ENCODE data around the gene SLC39A11.

The SLC39A11 gene

GRCh38 chr17:73111386-73111785, 18.9 kb upstream of the SLC39A11 start:
- DNase-seq (ENCODE audit: low read depth), result no peak
- TF ChIP-seq CTCF (conservative IDR thresholded peaks at IDR 0.05; ENCODE audit: low read length), result no peak
- H3K4me3 ChIP-seq (ENCODE audit: low read length), result no peak overlapping the region

- DNase-seq (ENCODE audit: low read depth), result no peak
- H3K4me3 ChIP-seq (ENCODE audit: low read length), result no peak overlapping the region
- TF ChIP-seq CTCF (conservative IDR thresholded peaks at IDR 0.05; ENCODE audit: low read length), result no peak
Observed at GRCh38 chr17:73107191-73107590, 14.7 kb upstream of the SLC39A11 start.

- no peak for TF ChIP-seq CTCF (conservative IDR thresholded peaks at IDR 0.05; ENCODE audit: low read length)
- no peak for DNase-seq (ENCODE audit: low read depth)
- no peak overlapping the region for H3K4me3 ChIP-seq (ENCODE audit: low read length)
Observed at GRCh38 chr17:73105431-73105830, 12.9 kb upstream of the SLC39A11 start.

- no peak for TF ChIP-seq CTCF (conservative IDR thresholded peaks at IDR 0.05; ENCODE audit: low read length)
- no peak overlapping the region for H3K4me3 ChIP-seq (ENCODE audit: low read length)
- no peak for DNase-seq (ENCODE audit: low read depth)
Observed at GRCh38 chr17:73104450-73104849, 12.0 kb upstream of the SLC39A11 start.

GRCh38 chr17:73103641-73104335, 11.3 kb upstream of the SLC39A11 start:
- TF ChIP-seq CTCF (conservative IDR thresholded peaks at IDR 0.05; ENCODE audit: low read length), result no peak
- H3K4me3 ChIP-seq (ENCODE audit: low read length), result no peak overlapping the region
- DNase-seq (ENCODE audit: low read depth), result no peak

- DNase-seq (ENCODE audit: low read depth), result no peak
- TF ChIP-seq CTCF (conservative IDR thresholded peaks at IDR 0.05; ENCODE audit: low read length), result no peak
- H3K4me3 ChIP-seq (ENCODE audit: low read length), result no peak overlapping the region
Observed at GRCh38 chr17:73101031-73101430, 8.5 kb upstream of the SLC39A11 start.

GRCh38 chr17:73100363-73100762, 7.9 kb upstream of the SLC39A11 start:
- no peak for TF ChIP-seq CTCF (conservative IDR thresholded peaks at IDR 0.05; ENCODE audit: low read length)
- H3K4me3 ChIP-seq (ENCODE audit: low read length), result no peak overlapping the region
- DNase-seq (ENCODE audit: low read depth), result no peak
